SK-N-SH (cell line): ENCODE measurements around the gene CFAP299.
"Not testable (repeated sequence)": the region's sequence is repeated elsewhere in the genome, so short reads cannot be mapped to it uniquely, and the experiment has no call there.

Experiments
- CHD2 ChIP-seq: fragments of 150-350 bp; IDR thresholded peaks from 2 replicates; pipeline ENCODE4 v1.6.1; 2018; ENCODE audit warnings: low read length; ENCODE audit not compliant: partially characterized antibody
- CTCF ChIP-seq: fragments of 200-600 bp; sonication (generic); IDR thresholded peaks from 2 replicates; pipeline ENCODE4 v1.6.1; 2017; ENCODE audit warnings: antibody characterized with exemption, mild to moderate bottlenecking, moderate library complexity
- EP300 ChIP-seq, 2 experiments: IDR thresholded peaks; 2 replicates each; pipeline versions ENCODE4 v1.4.0 to v1.6.1; 2012; ENCODE audit warnings: borderline replicate concordance in 1 of 2, low read depth in 1 of 2, low read length in 1 of 2
- POLR2AphosphoS5 ChIP-seq: IDR thresholded peaks from 2 replicates; pipeline ENCODE4 v1.6.1; 2012; ENCODE audit warnings: low read depth, low read length
- TEAD4 ChIP-seq: IDR thresholded peaks from 2 replicates; pipeline ENCODE4 v1.4.0; 2012; ENCODE audit warnings: mild to moderate bottlenecking, borderline replicate concordance; ENCODE audit not compliant: insufficient read depth
- TF ChIP-seq, protein P1 (sequence below): IDR thresholded peaks from 2 replicates; pipeline ENCODE4 v1.6.1; 2012; ENCODE audit warnings: mild to moderate bottlenecking, low read depth, low read length, moderate library complexity

- TF ChIP-seq, protein P1, sequence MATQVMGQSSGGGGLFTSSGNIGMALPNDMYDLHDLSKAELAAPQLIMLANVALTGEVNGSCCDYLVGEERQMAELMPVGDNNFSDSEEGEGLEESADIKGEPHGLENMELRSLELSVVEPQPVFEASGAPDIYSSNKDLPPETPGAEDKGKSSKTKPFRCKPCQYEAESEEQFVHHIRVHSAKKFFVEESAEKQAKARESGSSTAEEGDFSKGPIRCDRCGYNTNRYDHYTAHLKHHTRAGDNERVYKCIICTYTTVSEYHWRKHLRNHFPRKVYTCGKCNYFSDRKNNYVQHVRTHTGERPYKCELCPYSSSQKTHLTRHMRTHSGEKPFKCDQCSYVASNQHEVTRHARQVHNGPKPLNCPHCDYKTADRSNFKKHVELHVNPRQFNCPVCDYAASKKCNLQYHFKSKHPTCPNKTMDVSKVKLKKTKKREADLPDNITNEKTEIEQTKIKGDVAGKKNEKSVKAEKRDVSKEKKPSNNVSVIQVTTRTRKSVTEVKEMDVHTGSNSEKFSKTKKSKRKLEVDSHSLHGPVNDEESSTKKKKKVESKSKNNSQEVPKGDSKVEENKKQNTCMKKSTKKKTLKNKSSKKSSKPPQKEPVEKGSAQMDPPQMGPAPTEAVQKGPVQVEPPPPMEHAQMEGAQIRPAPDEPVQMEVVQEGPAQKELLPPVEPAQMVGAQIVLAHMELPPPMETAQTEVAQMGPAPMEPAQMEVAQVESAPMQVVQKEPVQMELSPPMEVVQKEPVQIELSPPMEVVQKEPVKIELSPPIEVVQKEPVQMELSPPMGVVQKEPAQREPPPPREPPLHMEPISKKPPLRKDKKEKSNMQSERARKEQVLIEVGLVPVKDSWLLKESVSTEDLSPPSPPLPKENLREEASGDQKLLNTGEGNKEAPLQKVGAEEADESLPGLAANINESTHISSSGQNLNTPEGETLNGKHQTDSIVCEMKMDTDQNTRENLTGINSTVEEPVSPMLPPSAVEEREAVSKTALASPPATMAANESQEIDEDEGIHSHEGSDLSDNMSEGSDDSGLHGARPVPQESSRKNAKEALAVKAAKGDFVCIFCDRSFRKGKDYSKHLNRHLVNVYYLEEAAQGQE: not testable (repeated sequence)
- not testable (repeated sequence) for TF ChIP-seq CTCF; CHD2; EP300 (IDR thresholded peaks at IDR 0.05; ENCODE audit: borderline replicate concordance in 1 of 2, low read depth in 1 of 2, low read length in 1 of 2); POLR2AphosphoS5; TEAD4
Measured at GRCh38 chr4:80315848-80316247, 19.7 kb upstream of the CFAP299 start.
